H1 (cell line): ENCODE results near the gene PUSL1. TPM values are rescaled to one million over a fixed set of nuclear protein-coding genes. Genes with fewer than 3 reads are reported as not detected.

ENCODE experiments used
- CHD7 ChIP-seq: fragments of 300-600 bp; sonication (generic); IDR thresholded peaks from 2 replicates; pipeline ENCODE4 v1.7.1; 2012; ENCODE audit warnings: low read length, moderate library complexity, mild to moderate bottlenecking, inconsistent platforms; ENCODE audit not compliant: insufficient replicate concordance
- GABPA ChIP-seq: IDR thresholded peaks from 2 replicates; pipeline ENCODE4 v1.6.1; 2011; ENCODE audit warnings: mild to moderate bottlenecking, low read length, moderate library complexity, borderline replicate concordance; ENCODE audit not compliant: insufficient read depth
- HDAC2 ChIP-seq, 2 experiments: fragments of 300-600 bp in 1 of 2; sonication (generic) in 1 of 2; IDR thresholded peaks; 2 replicates each; pipeline ENCODE4 v1.6.1; 2011 to 2012; ENCODE audit warnings: low read depth in 2 of 2, low read length in 2 of 2, mild to moderate bottlenecking in 2 of 2, moderate library complexity in 2 of 2, borderline replicate concordance in 1 of 2, inconsistent platforms in 1 of 2
- NRF1 ChIP-seq: IDR thresholded peaks from 2 replicates; pipeline ENCODE4 v1.6.1; 2011; ENCODE audit warnings: mild to moderate bottlenecking, low read depth, low read length, improper control_type of control experiment
- PHF8 ChIP-seq: fragments of 200-600 bp; sonication (generic); conservative IDR thresholded peaks from 2 replicates; pipeline ENCODE4 v1.7.1; 2012; ENCODE audit warnings: low read depth, mild to moderate bottlenecking, inconsistent platforms, low read length, moderate library complexity
- POLR2A ChIP-seq, 2 experiments: IDR thresholded peaks; 1 replicate in 1 of 2; 2 replicates in 1 of 2; pipeline ENCODE4 v1.6.1; 2011; ENCODE audit warnings: low read depth in 2 of 2, low read length in 2 of 2, mild to moderate bottlenecking in 2 of 2; ENCODE audit errors: control extremely low read depth in 1 of 2
- RAD21 ChIP-seq, 2 experiments: IDR thresholded peaks in 1 of 2; conservative IDR thresholded peaks in 1 of 2; 2 replicates each; pipeline ENCODE4 v1.6.1; 2011; ENCODE audit warnings: low read depth in 2 of 2, low read length in 2 of 2, improper control_type of control experiment in 1 of 2, inconsistent platforms in 1 of 2, mild to moderate bottlenecking in 1 of 2, moderate library complexity in 1 of 2
- SIX5 ChIP-seq: IDR thresholded peaks from 2 replicates; pipeline ENCODE4 v1.6.1; 2011; ENCODE audit warnings: mild to moderate bottlenecking, low read depth, low read length
- ZNF274 ChIP-seq: IDR thresholded peaks from 2 replicates; pipeline ENCODE4 v1.7.0; 2012; ENCODE audit warnings: low read length, borderline replicate concordance; ENCODE audit errors: extremely low read depth
- polyA plus RNA-seq, 7 experiments: library from polyadenylated mRNA; depleted of rRNA in 3 of 7; stranded (reverse) in 5 of 7; unstranded in 2 of 7; fragments of >200 nt in 5 of 7; fragments of 200-250 nt in 2 of 7; gene quantifications; 1 replicate in 5 of 7; 2 replicates in 1 of 7; 4 replicates in 1 of 7; pipeline versions ENCODE4 v1.2.1 to v1.2.3, GENCODE V29; 2011 to 2013; ENCODE audit warnings: missing spikeins in 2 of 7, mixed read lengths in 2 of 7
- total RNA-seq: library from RNA; stranded (reverse); fragmentation: NEBNext Ultra II Directional; extraction: Animal tissue kit (Norgen Biotek cat#: 25700); gene quantifications from 2 replicates; pipeline ENCODE4 v1.2.1, GENCODE V29; 2021

Gene PUSL1
- total and polyA plus RNA-seq, 2 of the 8 experiments (the other 6 are each of a cell fraction or from before 2014, with no cell fraction given): 38.8 to 87.4 TPM

GRCh38 chr1:1273512-1274298, 34.7 kb upstream of the PUSL1 start, which contains the start of gene UBE2J2 (continued):
- TF ChIP-seq CHD7: no peak
- peak; percentile 76 for TF ChIP-seq PHF8
- no peak for TF ChIP-seq RAD21 (IDR thresholded peaks at IDR 0.05 in 1 of 2, conservative IDR thresholded peaks at IDR 0.05 in 1 of 2; ENCODE audit: low read depth in 2 of 2, low read length in 2 of 2)
- no peak for TF ChIP-seq ZNF274
- TF ChIP-seq NRF1: peak; percentile 38
- TF ChIP-seq GABPA: peak; percentile 86
- no peak for TF ChIP-seq SIX5
- TF ChIP-seq POLR2A (IDR thresholded peaks at IDR 0.05; ENCODE audit: control extremely low read depth in 1 of 2, low read depth in 2 of 2, low read length in 2 of 2): peak in 1 of 2 experiments; percentile 77; a peak in 2 of 3 replicates
- no peak for TF ChIP-seq HDAC2 (IDR thresholded peaks at IDR 0.05; ENCODE audit: borderline replicate concordance in 1 of 2, low read depth in 2 of 2, low read length in 2 of 2)
